Stimulated activated CD4-positive, alpha-beta T cell treated with anti-CD3 and anti-CD28 coated beads, TNF-alpha, amount 100 ng/mL, for 1 hour (primary cell): Measurements from ENCODE around the gene NTNG2.

Source experiments
- DNase-seq, 3 donors: peaks; one replicate each; pipeline ENCODE4 v3.0.0-alpha.2; 2020; ENCODE audit warnings: low read depth in 3 of 3, low spot score in 1 of 3

Gene NTNG2

DNA sequence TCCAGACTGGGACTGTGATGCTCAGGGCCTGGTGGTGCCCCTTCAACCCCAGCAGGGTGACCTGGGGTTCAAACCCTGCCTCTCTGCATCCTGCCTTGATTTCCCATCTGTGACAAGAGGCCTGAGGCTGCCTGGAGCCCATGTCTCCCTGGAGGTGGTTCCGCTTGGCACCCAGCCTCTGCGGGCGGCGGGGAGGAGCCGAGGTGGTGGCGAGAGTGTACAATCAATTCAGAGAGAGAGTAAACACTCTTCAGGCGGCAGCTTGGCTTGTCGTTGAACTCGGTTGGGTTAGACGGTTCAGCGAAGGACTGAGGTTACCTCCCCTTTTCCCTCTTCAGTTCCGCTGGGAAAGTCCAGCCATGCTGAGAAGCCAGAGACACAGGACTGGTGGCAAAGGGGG is 39.3 kb downstream of the NTNG2 start:
- DNase-seq, result no peak

DNA sequence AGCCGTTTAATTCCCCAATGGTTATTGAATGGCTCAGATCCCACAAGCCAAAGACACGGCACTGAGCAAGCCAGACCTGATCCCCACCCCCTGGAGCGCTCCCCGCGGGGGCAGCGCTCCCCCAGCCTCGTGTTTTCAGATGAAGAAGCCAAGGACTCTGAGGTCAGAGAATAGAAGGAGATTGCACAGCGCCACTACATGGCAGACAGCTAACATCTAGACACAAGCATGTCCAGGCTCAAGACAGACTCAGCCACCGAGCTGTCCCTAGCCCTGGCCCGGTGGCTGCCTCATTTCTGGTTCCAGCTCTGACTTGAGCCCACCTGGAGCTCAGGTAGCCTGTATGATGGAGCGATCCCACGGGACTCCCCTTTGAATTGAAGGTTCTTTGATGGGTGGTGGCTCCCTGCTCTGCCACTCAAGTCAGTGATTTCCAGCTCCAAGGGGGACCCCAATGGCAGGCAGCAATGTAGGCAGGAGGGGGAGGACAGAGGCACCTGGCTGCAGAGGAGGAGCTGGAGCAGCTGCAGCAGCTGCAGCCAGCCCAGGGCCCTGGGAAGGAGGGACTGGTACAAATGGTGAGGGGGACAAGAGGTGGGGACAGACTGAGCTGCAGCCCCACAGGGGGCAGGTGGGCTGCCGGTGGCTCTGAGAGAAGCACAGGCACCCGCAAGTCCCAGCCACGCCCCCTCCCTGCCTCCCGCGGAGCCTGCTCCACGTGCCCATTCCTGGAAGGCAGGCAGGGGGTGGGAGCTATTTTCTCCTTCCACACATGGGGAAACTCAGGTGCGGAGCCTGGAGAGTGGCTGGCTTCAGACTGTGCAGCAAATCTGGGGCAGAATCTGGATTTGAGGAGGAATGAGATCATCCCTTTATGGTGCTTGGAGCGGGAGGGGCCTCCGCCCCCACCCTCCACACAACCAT is 40.2 kb downstream of the NTNG2 start:
- DNase-seq, result no peak

DNA sequence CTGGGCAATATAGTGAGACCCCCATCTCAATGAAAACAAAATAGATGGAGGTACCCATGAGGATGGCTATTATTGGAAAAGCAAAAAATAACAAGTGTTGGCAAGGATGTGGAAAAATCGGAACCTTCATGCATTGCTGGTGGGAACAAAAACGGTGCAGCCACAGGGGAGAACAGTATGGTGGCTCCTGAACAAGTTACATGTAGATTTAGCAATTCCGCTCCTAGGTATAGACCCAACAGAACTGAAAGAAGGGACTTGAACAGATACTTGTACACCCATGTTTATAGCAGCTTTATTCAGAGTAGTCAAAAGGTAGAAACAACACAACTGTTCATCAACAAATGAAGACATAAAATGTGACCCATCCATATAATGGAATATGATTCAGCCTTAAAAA is 43.0 kb downstream of the NTNG2 start:
- DNase-seq, result no peak

DNA sequence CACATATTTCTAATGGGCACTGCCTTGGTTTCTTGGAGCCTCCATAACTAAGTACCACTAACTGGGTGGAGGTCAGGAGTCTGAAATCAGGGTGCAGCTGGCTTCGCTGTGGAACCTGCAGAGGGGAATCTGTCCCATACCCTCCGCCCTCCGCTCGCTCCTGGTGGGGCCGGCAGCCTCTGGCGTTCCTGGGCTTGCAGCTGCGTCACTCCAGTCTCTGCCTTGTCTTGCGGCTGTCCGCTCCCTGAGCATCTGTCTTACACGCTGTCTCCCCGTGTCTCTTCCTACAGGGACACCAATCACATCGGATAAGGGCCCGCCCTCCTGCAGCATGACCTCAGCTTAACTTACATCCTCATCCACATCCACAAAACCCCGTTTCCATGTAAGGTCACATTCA is 45.4 kb downstream of the NTNG2 start:
- DNase-seq, result no peak

DNA sequence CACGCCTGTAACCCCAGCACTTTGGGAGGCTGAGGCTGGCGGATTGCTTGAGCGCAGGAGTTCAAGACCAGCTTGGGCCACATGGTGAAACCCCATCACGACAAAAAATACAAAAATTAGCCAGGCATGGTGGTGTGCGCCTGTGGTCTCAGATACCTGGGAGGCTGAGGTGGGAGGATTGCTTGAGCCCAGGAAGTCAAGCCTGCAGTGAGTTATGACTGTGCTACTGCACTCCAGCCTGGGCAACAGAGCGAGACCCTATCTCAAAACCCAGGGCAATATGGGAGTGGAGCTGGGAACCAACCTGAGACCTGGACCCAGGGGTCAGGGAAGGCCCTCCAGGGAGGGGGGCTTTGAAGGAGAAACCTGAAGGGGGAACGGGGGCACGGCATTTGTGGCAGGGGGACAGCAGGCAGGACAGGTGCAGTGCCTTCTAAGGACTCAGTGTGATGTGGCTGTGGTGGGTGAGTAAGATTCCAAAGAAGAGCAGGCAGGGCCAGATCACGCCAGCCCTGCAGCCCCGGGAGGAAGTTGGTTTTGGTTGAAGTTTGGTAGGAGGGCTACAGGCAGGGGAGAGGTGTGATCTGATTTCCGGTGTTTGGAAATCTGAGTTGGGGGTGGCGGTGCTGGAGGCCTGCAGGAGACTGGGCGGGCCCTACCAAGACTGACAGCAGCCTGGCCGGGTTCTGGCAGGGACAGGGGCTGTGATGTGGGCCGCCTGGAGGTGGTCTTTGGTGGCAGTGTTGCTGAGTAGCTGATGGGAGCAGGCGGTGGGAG is 46.2 kb downstream of the NTNG2 start:
- DNase-seq, result no peak

DNA sequence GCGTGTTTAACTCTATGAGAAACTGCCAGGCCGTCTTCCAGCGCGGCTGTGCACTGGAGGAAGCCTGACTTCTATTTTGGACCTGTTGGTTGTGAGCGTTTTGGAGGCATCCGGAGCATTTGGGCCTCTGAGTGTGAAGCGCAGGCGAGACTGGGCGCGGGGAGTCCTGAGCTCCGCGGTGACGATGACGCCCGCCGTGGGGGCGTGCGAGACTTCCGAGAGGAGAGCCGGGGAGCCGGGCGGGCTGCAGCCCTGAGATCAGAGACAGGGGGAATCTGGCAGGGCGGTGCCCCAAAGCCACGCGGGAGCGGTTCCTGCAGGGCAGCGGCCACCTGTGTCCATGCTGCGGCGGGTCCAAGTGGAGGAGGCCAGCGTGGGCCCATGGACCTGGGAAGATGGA is 47.4 kb downstream of the NTNG2 start:
- DNase-seq, result no peak

DNA sequence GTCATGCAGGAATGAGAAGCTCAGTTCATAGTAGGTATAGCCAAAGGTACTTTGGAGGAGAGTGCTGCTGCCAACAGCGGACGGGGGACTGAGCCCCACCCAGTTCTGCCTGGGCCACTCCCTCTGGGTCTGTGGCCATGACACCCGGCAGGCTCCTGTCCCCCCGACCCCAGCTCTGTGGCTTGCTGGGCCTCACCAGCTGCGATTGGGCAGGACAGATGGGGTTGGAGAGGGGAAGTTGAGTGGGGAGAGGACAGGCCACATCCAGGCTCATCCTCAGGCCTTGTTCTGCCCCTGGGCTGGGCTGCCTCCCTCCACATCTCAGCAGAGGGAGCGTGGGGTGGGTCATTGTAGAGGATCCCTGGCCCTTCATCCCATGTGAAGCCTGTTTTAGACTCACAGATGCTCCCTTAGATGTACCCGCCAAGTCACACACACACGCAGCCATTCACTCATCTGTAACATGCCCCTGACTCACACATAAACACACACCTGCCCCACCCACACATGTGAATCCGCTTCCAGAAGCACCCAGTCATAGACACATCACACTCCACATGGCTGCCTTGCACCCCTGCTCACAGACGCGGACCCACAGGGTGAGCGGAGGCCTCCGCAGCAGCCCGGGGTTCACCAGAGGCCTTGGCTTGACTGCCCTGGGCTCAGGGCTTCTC is 48.8 kb downstream of the NTNG2 start:
- DNase-seq, result no peak

DNA sequence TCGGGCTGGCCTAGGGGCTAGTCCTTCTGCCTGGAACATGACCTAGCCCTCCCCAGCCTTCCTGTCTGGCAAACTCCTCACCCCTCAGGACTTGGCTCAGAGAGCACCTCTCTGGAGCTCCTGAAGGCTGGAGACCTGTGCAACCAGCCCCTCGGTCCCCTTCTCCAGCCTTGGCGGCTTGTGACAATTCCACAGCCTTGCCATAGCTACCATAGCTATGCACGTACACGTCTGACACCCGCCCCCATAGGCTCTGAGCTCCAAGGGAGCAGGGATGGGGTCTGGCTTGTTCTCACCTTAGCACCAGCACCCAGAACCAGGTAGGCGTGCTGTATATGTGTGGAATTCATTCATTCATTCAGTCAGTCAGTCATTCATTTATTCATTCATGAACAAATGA is 49.7 kb downstream of the NTNG2 start:
- no peak for DNase-seq

DNA sequence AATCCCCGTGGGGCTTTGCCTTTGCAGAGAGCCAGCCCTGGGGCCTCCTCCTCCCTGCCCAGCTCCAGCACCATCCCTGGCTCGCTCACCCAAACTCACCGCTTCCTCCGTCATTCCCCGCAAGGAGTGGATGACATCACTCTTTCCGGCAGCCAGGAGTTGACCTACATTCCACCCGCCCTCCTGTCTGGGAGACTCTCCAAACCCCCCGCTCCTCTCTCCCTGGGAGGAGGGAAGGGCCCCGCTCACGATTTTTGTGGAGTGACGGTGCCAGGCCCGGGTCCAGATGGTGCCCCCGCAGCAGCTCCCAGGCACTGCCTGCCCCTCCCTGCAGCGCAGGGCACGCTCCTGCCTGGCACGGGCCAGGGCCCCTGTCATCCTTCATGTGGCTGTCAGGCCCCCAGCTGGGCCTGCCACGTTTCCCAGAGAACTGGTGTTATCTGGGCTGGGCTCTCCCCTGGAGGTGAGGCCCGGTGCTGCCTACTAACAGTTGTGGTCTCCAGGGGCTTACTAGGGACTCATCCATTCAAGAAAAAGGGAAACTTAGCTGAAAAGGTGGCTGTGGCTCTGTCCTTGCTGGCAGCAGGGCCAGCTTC is 52.3 kb downstream of the NTNG2 start:
- DNase-seq, result no peak

DNA sequence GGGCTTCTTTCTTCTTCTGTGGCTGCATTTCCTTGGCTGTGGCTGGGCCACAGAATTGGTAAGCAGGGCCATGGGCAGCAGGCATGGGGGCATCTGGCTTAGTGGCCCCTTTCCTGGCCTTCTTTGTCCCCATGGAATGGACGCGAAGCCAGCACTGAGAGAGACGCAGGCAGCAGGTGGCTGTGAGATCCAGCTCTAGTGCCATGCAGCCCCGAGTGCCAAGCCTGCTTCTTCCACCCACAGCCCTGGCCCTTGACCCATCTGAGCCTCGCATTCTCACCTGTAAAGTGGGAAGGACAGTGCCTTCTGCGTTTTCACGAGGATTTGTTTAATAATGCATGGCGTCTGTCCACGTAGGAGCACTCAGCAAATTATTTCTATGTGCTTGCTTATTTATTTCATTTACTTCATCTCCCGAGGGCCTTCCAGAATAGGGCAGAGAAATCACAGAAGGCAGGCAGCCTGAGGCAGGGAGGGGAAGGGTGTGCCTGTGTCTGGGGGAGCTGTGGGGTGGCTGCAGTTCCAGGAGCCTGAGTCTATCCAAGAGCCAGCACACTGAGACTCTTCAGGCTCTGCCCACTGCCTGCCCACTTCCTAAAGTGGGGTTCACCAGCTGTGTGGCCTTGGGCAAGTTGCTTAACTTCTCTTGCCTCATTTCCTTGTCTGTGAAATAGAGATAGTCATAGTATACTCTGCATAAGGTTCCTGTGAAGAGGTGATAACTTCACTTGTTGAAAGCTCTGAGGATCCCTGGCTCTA is 55.2 kb downstream of the NTNG2 start:
- DNase-seq, result no peak

DNA sequence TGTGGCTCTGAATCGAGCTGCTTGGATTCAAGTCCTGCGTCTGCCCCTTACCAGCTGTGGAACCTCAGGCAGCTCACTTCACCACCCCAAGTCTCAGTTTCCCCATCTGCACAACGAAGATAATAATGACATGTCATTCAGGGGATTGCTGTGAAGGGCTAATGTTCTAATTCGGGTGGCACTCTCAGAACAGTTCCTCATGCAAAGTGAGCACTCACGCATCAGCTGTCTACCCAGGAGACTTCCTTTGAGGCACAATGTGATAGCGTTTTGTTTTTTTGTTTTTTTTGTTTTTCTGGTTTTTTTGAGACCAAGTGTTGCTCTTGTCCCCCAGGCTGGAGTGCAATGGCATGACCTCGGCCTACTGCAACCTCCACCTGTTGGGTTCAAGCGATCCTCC is 56.4 kb downstream of the NTNG2 start:
- DNase-seq, result no peak

DNA sequence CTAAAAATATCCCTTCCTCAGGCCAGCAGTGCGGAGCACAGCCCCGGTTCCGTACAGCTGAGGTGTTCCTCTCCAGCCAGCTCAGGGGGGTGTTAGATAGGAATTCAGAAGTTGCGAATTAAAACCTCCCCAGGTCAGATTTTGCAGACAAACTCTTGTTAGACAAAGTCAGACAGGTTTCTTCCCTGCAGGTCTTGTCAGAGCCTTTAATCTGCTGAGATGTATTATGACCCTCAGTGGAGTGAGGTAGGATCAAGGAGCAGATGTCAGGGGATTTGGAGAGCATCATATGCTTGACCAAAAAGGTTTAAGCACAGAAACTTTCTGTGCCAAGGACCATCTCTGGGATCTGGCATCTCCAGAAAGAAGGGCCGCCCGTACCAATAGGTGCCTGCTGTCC is 60.1 kb downstream of the NTNG2 start:
- DNase-seq, result no peak

DNA sequence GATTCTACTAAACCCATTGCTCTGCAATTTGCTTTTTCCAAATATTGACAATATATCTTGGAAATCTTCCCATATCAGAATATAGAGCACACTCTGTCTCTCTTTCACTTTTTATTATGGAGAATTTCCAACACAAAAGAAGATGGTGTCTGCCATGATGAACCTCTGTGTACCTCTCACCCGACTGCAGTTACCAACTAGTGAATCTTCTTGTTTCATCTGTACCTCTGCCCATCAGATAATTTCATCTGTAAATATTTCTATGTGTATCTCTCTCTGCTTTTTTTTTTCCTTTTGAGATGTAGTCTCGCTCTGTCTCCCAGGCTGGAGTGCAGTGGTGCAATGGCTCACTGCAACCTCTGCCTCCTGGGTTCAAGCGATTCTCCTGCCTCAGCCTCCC is 62.8 kb downstream of the NTNG2 start:
- no peak for DNase-seq

DNA sequence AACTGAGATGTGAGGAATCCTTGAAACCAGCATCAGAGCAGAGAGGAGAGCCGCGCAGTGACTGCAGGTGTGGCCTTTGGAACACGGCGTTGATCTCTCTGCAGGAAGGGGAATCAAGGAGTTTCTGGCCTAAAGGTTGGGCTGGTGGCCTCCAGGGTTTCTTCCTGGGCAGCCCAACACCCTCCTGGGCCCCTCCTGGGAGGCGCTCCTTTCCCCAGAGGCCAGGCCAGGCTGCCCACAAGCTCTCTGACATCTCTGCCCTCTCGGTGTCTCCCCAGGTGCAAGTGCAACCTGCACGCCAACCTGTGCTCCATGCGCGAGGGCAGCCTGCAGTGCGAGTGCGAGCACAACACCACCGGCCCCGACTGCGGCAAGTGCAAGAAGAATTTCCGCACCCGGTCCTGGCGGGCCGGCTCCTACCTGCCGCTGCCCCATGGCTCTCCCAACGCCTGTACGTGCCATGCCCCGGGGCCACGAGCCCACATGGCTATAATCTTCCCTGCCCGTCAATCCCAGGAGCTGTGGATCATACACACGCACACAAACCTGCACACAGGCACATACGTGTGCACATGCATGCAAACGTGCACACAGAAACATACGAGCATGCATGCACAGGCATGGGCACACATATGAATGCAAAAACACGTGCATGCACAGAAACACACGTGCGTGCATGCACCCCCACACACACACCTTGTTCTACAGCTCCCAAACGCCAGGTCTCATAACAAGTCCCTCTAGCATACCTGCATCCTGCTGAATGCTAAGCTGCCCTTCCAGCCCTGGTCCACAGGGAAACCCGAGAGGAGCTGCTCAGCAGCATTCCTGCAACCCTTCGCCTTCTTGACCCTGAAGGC is 64.9 kb downstream of the NTNG2 start:
- DNase-seq, result no peak

DNA sequence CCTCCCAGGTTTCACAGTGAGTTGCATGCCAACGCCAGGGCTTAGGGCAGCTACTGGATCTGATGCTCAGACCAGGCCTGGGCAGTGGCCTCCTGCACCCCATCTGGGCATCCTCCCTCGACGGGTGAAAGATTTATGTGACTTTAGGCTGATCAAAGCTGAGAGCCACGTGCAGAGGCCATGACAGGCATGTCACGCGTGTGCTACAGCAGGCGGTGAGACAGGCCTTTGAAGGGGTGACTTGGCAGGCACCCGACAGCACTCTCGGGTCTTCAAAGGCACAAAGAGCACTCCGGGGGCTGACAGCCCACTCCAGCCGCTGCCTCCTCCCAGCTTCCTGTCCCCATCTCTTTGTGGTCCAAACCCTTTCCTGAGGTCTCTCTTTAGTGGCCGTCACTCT is 66.2 kb downstream of the NTNG2 start:
- no peak for DNase-seq

DNA sequence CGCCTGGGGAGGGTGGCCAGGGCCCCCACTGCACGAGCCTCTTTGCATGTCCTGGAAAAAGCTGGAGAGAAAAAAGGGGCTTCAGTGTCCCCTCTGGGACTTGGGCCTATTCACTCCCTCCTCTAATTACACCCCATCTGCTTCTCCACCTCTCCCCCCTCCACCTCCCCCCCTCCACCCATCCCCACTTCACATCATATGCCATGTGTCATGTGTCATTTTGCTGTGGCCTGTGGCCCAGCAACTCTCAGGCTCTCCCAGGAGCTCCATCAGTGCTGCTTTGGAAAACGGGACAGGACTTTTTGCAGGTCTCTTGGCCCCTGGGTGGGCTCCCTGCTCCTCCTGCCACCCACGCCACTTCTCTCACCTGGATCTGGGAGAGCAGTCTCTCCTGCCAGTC is 68.7 kb downstream of the NTNG2 start:
- DNase-seq, result no peak

DNA sequence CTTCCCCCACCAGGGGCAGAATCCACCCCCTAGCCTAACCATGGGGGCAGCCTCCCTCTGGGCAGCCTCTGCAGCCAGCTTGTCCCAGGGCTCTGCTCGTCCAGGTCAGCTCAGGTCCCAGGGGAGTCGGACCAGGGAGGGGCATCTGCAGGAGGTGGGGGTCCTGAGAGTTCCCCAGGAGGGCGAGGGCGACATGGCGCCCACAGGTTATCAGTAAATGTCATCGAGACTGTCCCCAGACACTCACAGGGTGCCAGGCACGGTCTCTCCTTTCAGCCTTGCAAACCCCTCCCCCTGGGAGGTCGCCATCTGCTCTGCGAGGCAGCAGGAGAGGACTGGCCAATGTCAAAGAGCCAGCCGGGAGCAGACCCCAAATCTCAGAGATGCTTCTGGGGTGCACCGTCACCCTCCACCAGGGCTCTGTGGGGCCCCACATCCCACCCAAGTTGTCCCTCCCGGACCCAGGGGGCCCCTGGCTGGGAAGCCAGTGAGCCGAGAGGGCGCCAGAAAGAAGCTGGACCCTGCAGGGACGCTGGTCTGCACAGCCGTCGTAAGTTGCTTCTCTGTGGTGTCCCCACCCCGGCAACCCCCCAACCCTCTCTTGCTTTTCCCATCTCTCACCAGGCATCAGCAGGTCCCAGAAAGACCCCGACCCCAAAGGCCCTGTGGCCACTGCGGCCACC is 69.3 kb downstream of the NTNG2 start:
- DNase-seq, result no peak

DNA sequence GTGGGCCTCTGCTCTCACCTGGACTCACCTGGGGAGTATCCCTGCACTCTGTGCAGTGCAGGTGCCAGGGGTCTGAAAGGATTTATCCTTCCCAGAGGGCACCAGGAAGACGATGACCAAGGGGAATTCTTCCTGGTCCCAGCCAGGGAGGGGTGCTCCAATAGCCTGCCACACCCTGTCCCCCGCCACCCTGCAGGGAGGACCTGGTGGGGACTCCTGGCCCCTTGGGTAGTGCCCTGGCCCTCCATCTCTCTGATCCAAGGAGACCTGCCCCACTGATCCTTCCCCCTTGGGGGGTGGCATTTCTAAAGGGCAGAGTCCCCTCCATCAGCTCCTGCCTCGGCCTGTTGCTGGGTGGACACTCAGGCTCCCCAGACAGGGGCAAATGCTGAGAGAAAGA is 70.7 kb downstream of the NTNG2 start:
- no peak for DNase-seq

DNA sequence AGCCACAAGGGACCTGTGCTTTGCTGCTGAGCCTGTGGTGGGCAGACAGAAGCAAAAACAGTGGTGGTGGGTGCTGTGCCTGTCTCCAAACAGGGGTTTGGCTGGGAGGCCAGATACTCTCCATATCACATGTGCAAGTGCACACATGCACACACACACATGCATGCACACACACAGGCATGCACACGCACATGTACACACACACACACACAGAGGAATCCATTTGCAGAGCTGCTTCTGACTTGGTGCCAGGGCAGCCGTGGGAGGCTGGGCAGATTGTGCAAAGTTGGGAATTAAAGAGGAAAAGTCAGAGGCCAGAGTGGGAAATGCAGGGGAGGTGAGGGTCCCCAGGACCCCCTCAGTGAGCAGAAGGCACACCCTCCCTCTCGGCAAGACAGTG is 71.3 kb downstream of the NTNG2 start:
- no peak for DNase-seq
